ENCODE results near the gene CHI3L1.
"Not testable (repeated sequence)": the region's sequence is repeated elsewhere in the genome, so short reads cannot be mapped to it uniquely, and the experiment has no call there.

Gene CHI3L1

DNA sequence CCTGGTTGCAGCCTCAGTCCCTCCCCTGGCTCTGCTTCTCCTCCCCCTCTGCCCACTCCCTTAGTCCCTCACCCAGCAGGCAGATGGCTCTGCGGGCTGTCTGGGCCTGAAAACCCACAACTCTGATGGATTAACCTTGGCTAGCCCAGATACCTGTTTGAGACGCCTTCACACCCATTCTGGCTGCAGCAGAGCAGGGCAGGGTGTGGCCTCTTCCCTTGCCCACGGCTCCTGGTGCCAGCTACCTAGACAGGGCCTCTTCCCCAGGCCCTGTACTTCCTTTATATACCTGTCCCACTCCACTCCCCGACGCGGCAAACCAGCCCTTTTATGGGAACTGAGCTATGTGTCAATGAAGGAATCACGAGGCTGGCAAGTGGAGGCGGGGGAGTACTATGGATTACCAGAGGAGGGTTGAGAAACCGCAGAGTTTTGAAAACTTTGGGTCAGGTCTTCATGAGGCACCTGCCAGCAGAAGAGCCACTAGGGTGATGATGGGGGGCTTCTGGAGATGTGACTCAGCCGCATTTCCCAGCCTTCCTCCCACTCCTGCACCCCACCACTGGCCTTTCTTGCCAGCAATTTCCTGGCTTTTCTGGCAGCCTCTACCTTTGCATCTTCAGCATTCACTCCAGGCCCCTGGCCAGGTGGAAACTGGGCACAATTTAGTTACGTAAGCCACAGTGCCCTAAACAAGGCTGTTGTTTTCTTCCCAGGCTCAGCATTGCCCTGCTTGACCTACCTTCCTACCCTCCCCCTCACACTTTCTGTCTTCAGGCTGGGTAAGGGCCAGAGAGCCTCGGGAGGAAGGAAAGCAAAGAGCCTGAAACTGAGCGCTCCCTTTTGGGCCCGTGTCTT is at the start of gene CHI3L1:
CHI3L1 (minus strand) TSS at position 259 of the 858 bp plus-strand sequence; CDS start at position 178, 81 bp downstream.
- peak; percentile 42 for DNase-seq (ENCODE audit: low spot score)

DNA sequence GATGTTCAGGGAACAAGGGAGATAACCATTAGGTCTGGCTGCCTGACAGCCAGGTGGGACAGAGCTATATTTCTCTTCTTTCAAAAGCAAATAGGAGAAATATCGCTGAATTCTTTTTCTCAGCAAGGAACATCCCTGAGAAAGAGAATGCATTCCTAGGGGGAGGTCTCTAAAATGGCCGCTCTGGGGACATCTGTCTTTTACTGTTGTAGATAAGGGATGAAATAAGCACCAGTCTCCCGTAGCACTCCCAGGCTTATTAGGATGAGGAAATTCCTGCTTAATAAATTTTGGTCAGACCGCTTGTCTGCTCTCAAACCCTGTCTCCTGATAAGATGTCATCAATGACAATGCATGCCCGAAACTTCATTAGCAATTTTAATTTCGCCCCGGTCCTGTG is 48.4 kb upstream of the CHI3L1 start:
- DNase-seq (ENCODE audit: low spot score), result not testable (repeated sequence)

DNA sequence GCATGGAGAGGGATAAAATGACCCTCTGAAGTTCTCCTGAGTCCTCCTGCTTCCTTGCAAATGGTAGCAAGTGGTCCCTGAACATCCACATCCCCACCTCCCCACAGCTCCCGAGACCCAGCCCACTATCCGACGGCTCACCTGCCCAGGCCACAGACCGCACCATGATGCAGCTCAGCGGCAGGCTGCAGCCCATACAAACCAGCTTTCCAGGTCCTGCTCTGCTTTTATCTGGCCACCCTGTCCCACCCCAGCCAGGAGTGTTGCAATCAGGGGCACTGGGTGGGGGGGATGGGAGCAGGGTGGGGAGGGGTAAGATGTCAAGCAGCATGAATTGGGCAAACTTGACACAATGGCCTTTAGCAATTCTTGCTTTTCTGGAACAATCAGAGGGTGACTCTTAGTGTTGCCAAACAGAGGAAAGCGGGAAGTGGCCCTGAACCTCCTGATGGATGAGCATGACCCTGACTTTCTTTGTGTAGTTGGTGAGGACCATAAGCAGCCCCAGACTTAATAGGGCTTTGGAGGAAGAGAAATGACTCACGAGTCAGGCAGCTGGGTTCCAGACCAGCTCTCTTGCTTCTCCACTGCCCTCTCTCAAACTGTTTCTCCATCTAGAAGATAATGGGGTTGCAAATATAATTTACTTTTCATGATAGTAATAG is 43.1 kb upstream of the CHI3L1 start, which contains the start of gene CHIT1:
CHIT1 (minus strand) TSS at position 203 of the 665 bp plus-strand sequence; CDS start at position 166, 37 bp downstream.
- DNase-seq (ENCODE audit: low spot score), result no peak

DNA sequence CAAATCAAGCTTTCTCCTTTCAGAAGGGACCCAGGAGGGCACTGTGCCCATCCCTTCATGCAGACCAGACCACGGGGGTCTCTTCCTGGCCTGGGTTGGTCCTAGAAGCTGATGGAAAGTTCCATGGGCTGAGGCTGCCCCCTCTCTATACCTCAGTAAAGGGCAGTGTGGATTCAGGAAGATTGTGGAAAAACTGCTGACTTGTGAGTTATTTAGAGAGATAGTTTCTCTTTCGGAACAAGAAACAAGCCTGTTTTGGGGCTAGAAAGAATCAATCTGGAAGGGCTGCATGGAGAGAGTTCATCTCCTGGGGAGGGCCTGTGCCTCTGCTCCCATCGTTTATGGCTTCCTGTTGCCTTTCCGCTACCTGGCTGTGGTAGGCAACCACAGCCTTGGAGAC is 42.2 kb upstream of the CHI3L1 start:
- DNase-seq (ENCODE audit: low spot score), result no peak

DNA sequence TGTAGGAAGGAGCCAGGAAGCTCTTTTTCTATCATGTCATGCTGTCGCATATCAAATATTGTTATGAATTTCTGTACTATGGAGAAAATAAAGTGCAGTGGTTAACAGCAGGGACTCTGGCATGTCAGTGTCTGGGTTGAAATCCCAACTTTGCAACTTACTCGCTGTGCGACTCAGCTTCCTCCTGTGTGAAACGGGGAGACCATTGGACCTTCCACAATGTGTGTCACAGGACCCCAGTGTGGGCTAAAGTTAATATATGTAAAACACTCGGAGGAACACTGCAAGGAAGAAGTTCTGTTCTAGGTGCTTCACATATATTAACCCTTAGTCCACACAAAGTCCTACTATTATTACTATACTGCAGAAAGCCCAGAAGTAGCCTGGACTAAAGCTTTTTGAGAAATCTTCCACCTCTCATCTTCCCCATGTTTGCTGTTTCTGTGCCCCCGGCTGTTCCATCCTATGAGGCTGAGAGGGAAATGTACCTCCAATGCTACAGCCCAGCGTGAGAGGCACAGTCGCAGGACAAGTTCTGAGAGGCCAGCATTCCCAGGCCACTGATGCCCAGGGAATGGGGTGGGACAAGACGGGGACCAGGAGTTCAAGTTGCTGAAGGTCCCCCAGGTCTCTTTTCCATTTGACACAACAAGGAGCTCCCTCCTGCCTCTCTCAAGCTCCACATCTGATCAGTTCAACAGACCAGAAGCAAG is 41.0 kb upstream of the CHI3L1 start:
- DNase-seq (ENCODE audit: low spot score), result no peak

DNA sequence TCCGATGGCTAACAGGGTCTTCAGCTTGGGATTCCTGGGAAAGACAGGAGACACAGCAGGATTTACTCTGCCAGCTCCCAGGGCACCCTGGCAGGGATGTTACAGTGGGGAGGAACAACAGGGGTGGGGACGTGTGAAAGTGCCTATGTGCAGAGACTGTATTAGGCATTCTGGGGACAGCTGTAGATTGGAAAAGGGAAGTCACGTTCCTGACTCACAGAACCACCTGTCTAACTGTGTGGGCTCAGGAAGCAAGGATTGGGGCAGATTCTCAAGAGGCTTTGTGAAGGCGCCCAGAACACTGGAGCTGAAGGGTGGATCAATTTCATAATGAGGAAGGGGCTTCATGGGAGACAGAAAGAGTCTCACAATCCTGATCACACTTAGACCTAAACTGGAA is 38.6 kb upstream of the CHI3L1 start:
- DNase-seq (ENCODE audit: low spot score), result no peak

DNA sequence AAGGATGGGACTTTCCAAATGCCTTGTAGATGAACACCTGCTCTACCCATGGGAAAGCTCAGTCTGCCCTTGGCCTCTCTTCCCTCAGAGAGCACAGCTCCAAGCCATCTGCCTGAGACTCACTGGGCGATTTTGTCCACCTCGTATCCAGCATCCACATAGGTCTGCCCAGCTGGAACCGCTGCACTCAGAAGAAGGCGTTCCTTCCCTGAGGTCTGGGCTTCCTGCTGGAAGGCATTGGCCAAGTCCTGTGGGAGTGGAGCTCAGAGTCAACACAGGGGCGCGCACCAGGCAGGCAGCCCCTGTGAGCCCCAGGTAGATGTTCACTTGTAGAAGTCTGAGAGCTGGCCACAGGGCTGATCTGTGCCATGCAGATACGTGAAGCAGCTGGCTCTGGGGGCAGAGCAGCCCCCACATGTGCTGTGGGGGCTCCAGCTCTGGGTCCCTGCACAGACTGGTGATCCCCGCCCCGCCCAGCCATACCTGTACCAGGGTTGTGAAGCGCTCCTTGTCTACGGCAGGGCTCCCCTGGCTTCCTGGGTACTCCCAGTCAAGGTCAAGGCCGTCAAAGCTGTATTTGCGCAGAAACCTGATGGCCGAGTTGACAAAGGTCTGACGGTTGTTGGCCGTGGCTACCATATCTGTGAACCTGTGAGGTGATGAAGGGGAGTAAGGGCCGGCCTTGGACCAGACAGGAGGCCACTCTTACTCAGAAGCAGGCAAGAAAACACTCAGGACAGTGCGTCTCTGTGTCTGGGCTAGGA is 36.7 kb upstream of the CHI3L1 start:
- DNase-seq (ENCODE audit: low spot score), result no peak

DNA sequence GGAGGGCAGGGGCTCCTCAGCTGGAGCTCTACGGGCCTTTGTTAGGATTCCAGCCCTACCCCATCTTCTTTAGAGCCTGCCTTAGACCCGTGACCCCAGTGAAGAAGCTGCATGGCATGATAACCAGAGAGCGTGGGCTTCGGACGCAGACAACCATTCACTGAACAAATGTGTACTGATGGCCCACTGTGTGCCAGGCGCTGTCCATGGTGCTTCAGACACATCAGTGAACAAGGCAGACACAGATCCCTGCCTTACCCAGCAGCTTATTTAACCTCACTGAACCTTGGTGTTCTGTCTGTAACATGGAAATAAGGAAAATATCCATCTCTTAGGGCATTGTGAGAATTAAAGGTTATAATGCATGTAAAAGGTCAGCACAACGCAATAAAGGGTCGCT is 33.4 kb upstream of the CHI3L1 start:
- no peak for DNase-seq (ENCODE audit: low spot score)

DNA sequence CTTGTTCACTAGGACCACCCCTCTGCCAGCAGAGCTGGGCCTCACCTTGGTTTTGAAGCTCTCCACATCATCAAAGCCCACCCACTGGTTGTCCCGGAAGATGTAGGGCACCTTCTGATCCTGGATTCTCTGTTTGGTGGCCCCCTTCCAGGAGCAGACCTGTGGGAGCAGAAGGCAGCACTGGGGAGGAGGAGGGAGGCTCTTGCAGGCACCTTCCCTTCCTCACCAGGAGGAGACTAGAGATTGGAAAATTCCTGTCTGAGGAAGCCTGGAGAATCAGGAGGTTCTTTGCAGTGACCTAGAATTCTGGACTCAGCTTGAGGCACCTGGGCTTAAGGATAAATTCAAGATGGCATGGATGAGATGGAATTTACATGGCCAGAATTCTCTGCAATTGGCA is 32.7 kb upstream of the CHI3L1 start:
- DNase-seq (ENCODE audit: low spot score), result no peak

DNA sequence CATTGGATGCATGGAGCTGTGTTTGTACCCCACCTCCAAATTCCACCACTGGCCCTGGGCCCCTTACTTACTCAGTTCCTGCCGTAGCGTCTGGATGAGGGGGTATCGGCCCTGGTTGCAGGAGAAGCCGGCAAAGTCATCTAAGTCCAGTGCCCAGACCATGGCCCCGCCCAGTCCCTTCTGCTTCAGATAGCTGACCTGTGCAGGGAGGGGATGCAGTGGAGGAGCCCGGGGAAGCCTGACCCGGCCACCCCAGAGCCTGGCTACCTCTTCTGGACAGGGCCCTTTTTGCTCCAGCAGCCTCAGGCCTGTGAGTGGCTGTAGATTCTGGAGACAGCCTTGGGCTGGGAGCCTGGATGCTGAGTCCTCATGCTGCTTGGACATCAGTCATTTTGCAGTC is 31.2 kb upstream of the CHI3L1 start:
- DNase-seq (ENCODE audit: low spot score), result no peak

DNA sequence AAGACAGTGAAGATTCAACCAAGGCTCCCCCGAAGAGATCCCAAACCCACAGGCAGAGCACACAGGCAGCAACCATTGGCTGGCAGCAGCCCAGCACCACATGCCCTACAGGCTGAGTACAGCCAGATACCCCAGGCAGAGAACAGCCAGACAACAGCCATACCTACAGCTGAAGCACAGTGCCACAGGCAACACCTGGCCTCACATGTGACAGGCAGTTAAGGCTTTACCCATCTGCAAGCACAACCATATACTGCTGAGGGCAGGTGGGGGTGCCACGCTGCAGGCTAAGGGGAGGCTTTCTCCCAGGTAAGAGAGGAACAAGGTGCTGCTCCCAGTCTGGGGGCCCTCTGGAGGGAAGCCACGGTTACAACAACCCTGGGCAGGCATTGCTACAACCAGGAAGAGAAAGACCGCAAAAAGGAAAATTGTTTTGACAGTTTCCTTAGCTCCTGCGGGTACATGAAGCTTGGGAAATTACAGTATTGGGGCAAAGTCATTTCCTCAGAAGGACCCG is 30.7 kb upstream of the CHI3L1 start:
- no peak for DNase-seq (ENCODE audit: low spot score)

DNA sequence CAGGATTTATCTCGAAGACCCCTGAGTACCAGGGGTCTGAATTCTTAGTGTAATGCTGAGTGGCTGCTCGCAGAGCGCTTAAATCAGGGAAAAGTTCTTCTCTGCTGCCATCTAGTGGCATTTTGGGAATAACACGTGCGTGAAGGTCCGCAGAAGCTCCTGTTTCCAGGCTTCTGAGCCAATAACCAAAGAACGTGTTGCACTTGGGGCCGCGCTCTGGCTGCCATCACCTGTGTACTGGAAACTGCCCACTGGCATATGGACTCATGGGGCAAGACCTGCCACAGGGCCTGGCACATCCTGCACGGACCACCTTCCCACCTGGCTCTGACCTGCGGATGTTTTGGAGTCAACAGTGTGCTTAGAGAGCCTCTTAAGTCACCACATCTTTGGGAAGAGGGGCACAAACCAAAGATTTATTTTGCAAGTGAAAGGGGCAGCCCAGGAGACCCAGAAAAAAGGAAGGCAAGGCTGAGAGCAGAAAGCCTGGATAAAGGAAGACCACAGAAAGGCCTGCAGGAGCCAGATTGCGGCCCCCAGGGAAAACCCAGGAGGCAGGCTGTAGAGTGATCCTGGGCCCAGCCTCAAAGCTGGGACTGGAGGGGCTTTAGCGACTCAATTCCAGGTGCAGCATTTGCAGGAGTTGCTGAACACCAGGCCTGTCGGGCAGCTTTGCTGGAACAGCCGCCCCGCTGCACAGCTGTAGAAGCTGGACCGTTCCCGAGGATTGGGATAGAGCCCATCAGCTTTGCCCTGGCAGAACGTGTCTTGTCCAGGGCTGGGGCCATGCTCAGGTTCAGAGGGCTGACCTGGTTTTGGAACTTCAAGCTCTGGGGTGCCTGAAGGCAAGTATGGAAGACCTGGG is 30.0 kb upstream of the CHI3L1 start:
- peak; percentile 57 for DNase-seq (ENCODE audit: low spot score)

DNA sequence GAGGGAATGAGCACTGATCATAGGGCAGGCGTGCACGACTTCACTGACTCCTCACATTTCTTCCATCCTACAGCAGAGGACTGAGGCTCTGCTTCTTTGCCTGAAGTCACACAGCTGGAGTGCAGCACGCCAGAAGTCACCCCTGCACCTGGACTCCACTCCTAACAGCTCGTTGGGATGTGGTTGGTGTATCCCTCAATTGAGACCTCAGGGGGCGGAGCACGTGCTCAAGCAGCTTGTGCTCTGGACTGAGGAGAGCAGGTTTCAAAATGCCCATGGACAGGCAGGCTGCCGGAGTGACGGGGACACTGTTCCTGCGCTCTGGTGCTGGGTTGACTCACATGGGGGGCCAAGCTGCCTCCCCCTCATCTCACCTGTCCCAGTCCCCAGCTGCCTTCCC is 29.1 kb upstream of the CHI3L1 start:
- peak; percentile 28 for DNase-seq (ENCODE audit: low spot score)

DNA sequence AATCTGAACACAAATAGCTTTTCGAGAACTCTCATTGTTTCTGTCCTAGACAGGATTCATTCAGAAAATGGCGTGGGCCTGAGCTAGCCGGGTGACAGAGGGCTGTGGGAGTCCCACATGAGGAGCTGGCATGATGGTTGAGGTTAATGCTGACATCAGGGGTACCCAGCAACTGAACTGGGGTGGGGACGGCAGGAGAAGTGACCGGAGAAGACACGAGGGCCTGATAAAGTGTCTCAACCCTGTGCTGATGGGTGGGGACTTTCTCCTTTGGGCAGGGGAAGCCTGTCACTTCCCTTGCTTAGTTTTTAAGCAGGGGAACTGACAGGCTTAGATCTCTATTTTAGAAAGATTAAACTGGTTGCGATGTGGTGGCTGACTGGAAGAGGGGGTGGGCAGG is 28.4 kb upstream of the CHI3L1 start:
- DNase-seq (ENCODE audit: low spot score), result no peak

DNA sequence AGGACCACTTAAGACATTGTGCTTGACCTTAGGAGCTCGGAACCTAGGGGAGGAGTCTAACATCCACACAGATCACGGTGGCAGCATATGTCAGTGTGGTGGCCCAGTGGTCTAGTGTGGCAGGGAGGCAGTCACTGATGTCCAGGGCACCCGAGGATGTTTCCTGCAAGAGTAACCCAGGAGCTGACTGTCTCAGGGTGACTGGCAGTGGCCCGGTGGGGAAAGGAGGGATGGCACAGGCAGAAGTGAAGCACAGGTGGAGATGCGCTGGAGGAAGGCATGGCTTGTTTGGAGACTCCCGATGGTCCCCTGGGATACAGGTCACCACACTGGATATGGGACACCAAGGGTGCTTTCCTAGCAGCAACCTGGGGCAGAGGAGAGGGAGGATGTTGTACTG is 26.6 kb upstream of the CHI3L1 start:
- no peak for DNase-seq (ENCODE audit: low spot score)

DNA sequence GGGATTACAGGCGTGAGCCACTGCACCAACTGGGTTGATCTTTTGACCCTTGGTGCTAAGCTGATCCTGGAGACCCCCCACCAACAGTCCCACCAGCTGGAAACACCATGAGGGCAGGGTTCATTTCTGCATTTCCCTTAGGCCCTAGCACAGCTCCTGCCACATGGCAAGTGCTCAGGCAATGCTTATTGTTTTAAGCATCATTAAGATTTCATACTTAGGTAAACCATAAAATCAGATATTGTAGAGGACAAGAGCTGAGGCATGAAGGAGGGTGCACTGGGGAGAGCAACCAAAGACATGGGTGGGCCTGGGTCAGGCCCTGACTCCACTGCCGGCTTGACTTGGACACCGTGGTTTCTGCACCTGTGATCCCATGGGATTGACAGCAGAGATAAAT is 25.3 kb upstream of the CHI3L1 start:
- DNase-seq (ENCODE audit: low spot score), result no peak

DNA sequence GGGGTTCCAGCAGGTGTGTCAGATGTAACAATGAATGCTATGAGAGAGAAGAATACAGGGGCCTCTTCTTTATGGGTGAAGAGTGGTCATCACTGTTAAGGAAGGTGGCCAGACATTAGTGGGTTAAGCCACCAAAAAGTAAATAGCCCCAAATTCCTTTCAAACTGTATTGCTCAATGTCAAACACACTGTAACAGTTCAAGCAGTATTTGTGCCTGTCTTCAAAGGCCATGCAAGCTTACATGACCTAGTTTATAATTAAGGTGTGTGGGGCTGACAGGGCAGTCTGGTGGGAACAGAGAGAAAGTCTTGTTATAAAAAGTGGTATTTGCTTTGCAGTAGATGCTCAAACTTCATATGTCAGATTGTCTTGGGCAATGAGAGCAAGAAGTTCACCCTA is 24.5 kb upstream of the CHI3L1 start:
- DNase-seq (ENCODE audit: low spot score), result no peak

DNA sequence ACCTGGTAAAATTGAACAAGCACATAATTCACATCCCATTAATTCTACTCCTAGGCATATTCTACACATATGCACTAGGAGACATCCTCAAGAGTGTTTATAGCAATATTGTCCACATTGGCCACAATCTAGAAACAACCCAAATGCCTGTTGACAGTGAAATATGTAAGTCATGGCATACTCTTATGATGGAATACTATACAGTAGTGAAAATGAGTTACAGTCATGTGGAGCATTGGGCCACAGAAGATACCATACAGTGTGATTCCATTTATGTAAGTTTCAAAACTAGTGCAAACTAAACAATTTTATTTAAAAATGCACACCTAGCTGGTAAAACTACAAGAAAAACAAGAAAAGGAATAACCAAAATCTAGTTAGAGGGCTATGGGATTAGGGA is 23.8 kb upstream of the CHI3L1 start:
- DNase-seq (ENCODE audit: low spot score), result no peak

DNA sequence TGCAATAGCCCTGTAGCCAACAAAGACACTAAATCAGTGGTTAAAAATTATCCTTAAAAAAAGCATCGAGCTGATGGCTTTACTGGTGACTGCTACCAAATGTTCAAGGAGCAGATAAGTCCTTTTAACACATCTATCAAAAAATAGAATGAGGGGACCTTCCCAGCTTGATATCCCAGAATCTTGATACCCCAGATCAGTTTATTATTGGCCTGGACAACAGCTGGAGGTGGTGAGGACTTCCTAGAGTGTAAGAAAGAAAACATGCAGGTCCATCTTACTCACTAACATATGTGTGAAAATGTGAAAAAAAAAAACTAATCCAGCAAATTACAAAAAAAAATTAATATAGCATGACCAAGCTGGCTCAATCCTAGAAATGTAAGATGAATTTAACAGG is 21.7 kb upstream of the CHI3L1 start:
- DNase-seq (ENCODE audit: low spot score), result no peak

DNA sequence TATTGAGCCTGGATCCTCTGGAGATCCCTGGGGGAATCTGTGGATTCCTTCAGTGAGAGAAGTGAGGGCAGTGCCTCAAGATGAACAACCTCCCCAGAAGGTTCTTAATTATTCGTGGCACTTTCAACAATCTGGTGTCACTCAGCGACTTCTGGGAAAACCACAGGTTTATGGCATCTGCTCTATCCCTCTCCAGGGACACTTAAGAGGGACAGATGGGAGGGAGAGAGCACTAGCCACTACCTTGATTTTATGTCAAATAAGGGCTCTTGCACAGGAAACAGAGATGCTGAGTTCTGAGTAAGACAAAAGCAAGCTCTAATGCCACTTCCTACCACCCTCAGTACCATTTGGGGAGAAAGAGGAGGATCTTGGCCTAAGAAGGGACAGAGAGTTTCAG is 21.2 kb upstream of the CHI3L1 start:
- no peak for DNase-seq (ENCODE audit: low spot score)

DNA sequence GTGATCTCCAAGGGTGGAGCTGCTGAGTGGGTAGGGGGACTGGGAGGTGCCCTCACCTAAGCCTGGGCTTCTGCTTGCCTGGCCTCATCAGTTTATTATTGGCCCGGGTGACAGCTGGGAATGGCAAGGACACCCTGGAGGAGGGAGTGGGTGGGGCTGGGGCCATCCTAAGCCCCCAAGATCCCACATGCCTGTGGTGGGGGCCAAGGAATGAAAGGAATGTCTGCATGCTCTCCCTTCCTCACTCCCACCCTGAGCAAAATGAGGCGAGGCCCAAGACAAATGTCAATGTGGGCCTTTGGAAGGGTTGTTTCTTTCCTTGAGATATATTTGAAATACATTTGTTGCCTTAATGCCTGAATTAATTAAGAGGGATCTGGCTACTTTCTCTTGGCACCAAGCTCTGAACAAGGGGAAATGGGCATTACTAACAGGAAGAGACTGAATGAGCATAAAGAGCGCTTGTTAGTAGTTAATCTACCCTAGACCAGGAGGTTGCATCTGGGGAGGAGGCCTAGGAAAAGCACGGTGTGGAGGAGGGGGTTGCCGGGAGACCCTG is 19.7 kb upstream of the CHI3L1 start:
- no peak for DNase-seq (ENCODE audit: low spot score)

Data from SW480 (cell line).